Parathyroid adenoma (tissue), 2 donors: ENCODE results near the gene FXYD5.
A peak's percentile ranks its signal among the peaks of the same experiment; 100 is the strongest.

Experiments used
- H2AFZ ChIP-seq: fragments of 300-600 bp; sonication (generic); one replicate; pipeline ENCODE4 v1.7.0; 2017; ENCODE audit warnings: antibody characterized with exemption, mild to moderate bottlenecking
- H3K27ac ChIP-seq: fragments of 300-600 bp; sonication (generic); one replicate; pipeline ENCODE4 v1.7.0; 2017
- H3K27me3 ChIP-seq: fragments of 300-600 bp; sonication (generic); one replicate; pipeline ENCODE4 v1.7.0; 2017; ENCODE audit warnings: low read length; ENCODE audit not compliant: control insufficient read depth, insufficient read depth
- H3K36me3 ChIP-seq: fragments of 300-600 bp; sonication (generic); one replicate; pipeline ENCODE4 v1.7.0; 2017; ENCODE audit warnings: low read length; ENCODE audit not compliant: control insufficient read depth, insufficient read depth
- H3K4me1 ChIP-seq: fragments of 300-600 bp; sonication (generic); one replicate; pipeline ENCODE4 v1.7.0; 2017; ENCODE audit warnings: control low read depth
- H3K4me2 ChIP-seq: fragments of 300-600 bp; sonication (generic); one replicate; pipeline ENCODE4 v1.7.0; 2017; ENCODE audit warnings: low read length
- H3K4me3 ChIP-seq: fragments of 300-600 bp; sonication (generic); one replicate; pipeline ENCODE4 v1.7.0; 2017; ENCODE audit warnings: low read depth, low read length
- H3K79me2 ChIP-seq: fragments of 300-600 bp; sonication (generic); one replicate; pipeline ENCODE4 v1.7.0; 2017; ENCODE audit warnings: control low read depth
- H3K9ac ChIP-seq: fragments of 300-600 bp; sonication (generic); one replicate; pipeline ENCODE4 v1.7.0; 2017; ENCODE audit warnings: mild to moderate bottlenecking
- H3K9me3 ChIP-seq: fragments of 300-600 bp; sonication (generic); one replicate; pipeline ENCODE4 v1.7.0; 2017; ENCODE audit warnings: low read length; ENCODE audit not compliant: control insufficient read depth
- TF ChIP-seq, protein P1 (sequence below): fragments of 300-600 bp; sonication (generic); IDR thresholded peaks from one replicate; pipeline ENCODE4 v1.7.0; 2017; ENCODE audit warnings: antibody characterized with exemption, mild to moderate bottlenecking
- donor health status: primary hyperparathyroidism.

The FXYD5 gene

GRCh38 chr19:35122687-35123551 is 31.6 kb upstream of the FXYD5 start:
- no peaks in the 10 kb centered on the region for H3K9me3 ChIP-seq
- no peak overlapping the region for H2AFZ ChIP-seq
- H3K9ac ChIP-seq: no peak overlapping the region
- no peaks in the 10 kb centered on the region for H3K36me3 ChIP-seq
- H3K4me1 ChIP-seq: peaks cover 10% of the 10 kb centered on the region
- H3K27me3 ChIP-seq: no peaks in the 10 kb centered on the region
- TF ChIP-seq, protein P1, sequence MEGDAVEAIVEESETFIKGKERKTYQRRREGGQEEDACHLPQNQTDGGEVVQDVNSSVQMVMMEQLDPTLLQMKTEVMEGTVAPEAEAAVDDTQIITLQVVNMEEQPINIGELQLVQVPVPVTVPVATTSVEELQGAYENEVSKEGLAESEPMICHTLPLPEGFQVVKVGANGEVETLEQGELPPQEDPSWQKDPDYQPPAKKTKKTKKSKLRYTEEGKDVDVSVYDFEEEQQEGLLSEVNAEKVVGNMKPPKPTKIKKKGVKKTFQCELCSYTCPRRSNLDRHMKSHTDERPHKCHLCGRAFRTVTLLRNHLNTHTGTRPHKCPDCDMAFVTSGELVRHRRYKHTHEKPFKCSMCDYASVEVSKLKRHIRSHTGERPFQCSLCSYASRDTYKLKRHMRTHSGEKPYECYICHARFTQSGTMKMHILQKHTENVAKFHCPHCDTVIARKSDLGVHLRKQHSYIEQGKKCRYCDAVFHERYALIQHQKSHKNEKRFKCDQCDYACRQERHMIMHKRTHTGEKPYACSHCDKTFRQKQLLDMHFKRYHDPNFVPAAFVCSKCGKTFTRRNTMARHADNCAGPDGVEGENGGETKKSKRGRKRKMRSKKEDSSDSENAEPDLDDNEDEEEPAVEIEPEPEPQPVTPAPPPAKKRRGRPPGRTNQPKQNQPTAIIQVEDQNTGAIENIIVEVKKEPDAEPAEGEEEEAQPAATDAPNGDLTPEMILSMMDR: no peak
- no peak overlapping the region for H3K4me3 ChIP-seq
- H3K4me2 ChIP-seq: no peak overlapping the region
- H3K27ac ChIP-seq: peak overlapping the region; percentile 29
- H3K79me2 ChIP-seq: no peaks in the 10 kb centered on the region

GRCh38 chr19:35123573-35123972 is 31.0 kb upstream of the FXYD5 start:
- peaks cover 10% of the 10 kb centered on the region for H3K4me1 ChIP-seq
- H2AFZ ChIP-seq: peak overlapping the region; percentile 100
- TF ChIP-seq, protein P1: no peak
- no peaks in the 10 kb centered on the region for H3K36me3 ChIP-seq
- H3K9ac ChIP-seq: no peak overlapping the region
- no peaks in the 10 kb centered on the region for H3K9me3 ChIP-seq
- no peaks in the 10 kb centered on the region for H3K79me2 ChIP-seq
- H3K27me3 ChIP-seq: no peaks in the 10 kb centered on the region
- H3K4me2 ChIP-seq: no peak overlapping the region
- H3K4me3 ChIP-seq: no peak overlapping the region
- H3K27ac ChIP-seq: peak overlapping the region; percentile 29

GRCh38 chr19:35124098-35125060 is 30.2 kb upstream of the FXYD5 start:
- Histone ChIP-seq H3K4me3 (peak overlapping the region; percentile 52), H3K9me3 (no peaks in the 10 kb centered on the region), H3K36me3 (no peaks in the 10 kb centered on the region), H3K79me2 (no peaks in the 10 kb centered on the region), H3K4me1 (peaks cover 10% of the 10 kb centered on the region), H3K27me3 (no peaks in the 10 kb centered on the region), H3K4me2 (peak overlapping the region; percentile 75), H2AFZ (peak overlapping the region; percentile 100), H3K27ac (peak overlapping the region; percentile 70), H3K9ac (no peak overlapping the region)
- TF ChIP-seq, protein P1: no peak

GRCh38 chr19:35125270-35125717 is 29.2 kb upstream of the FXYD5 start:
- H3K36me3 ChIP-seq: no peaks in the 10 kb centered on the region
- peaks cover 10% of the 10 kb centered on the region for H3K4me1 ChIP-seq
- H3K9me3 ChIP-seq: no peaks in the 10 kb centered on the region
- H3K9ac ChIP-seq: no peak overlapping the region
- H3K79me2 ChIP-seq: no peaks in the 10 kb centered on the region
- H3K4me2 ChIP-seq: no peak overlapping the region
- no peak overlapping the region for H3K4me3 ChIP-seq
- peak overlapping the region; percentile 24 for H3K27ac ChIP-seq
- H2AFZ ChIP-seq: no peak overlapping the region
- H3K27me3 ChIP-seq: no peaks in the 10 kb centered on the region
- TF ChIP-seq, protein P1: no peak
